GM12878 (cell line): ENCODE results near the gene SEPTIN5. TPM values are rescaled to one million over a fixed set of nuclear protein-coding genes. Genes with fewer than 3 reads are reported as not detected.

Source experiments
- E2F8 ChIP-seq: fragments of 450-650 bp; IDR thresholded peaks from 2 replicates; pipeline ENCODE4 v1.6.1; 2018; ENCODE audit warnings: mild to moderate bottlenecking, low read depth, moderate library complexity; ENCODE audit not compliant: partially characterized antibody
- IRF4 ChIP-seq: IDR thresholded peaks from 2 replicates; pipeline ENCODE4 v1.6.1; 2011; ENCODE audit warnings: low read depth, low read length
- LARP7 ChIP-seq: fragments of 450-650 bp; IDR thresholded peaks from 2 replicates; pipeline ENCODE4 v1.6.1; 2017; ENCODE audit warnings: mild to moderate bottlenecking
- NFIC ChIP-seq: IDR thresholded peaks from 2 replicates; pipeline ENCODE4 v1.6.1; 2012; ENCODE audit warnings: low read depth, mild to moderate bottlenecking, inconsistent platforms, low read length, moderate library complexity
- SP1 ChIP-seq: IDR thresholded peaks from one replicate; pipeline ENCODE4 v1.6.1; 2011; ENCODE audit warnings: low read depth, low read length
- ZBED1 ChIP-seq: IDR thresholded peaks from 2 replicates; pipeline ENCODE4 v1.6.1; 2016; ENCODE audit warnings: borderline replicate concordance
- ZNF217 ChIP-seq: fragments of 450-650 bp; IDR thresholded peaks from 2 replicates; pipeline ENCODE4 v1.6.1; 2017; ENCODE audit warnings: antibody characterized with exemption, mild to moderate bottlenecking
- polyA plus RNA-seq, 11 experiments: library from polyadenylated mRNA; depleted of rRNA in 4 of 11; unstranded in 6 of 11; stranded (reverse) in 5 of 11; fragments of >200 nt; fragmentation: Nextera tagmentation in 4 of 11; fragmentation: Illumina TruSeq in 1 of 11; extraction: Ambion mirVana in 4 of 11; extraction: Trizol in 1 of 11; gene quantifications; 1 replicate in 1 of 11; 2 replicates in 10 of 11; pipeline versions ENCODE4 v1.2.1 to v1.2.3, GENCODE V29; 2011 to 2016; ENCODE audit warnings: inconsistent platforms in 2 of 11, missing spikeins in 2 of 11, low read depth in 1 of 11
- total RNA-seq, 4 experiments: library from RNA; depleted of rRNA in 3 of 4; stranded (reverse); fragments of >200 nt in 3 of 4; fragmentation: Illumina TruSeq in 1 of 4; extraction: Trizol in 1 of 4; gene quantifications; 2 replicates each; pipeline versions ENCODE4 v1.2.1 to v1.2.3, GENCODE V29; 2013 to 2021
- TF ChIP-seq, protein P1 (sequence below): fragments of 450-650 bp; IDR thresholded peaks from 2 replicates; pipeline ENCODE4 v1.6.1; 2016; ENCODE audit warnings: mild to moderate bottlenecking

The SEPTIN5 gene
- total and polyA plus RNA-seq, 10 of the 15 experiments (the other 5 are each of a cell fraction or from before 2014, with no cell fraction given) = 0.13 to 1.1 (median 0.34) TPM; not detected in 5

DNA sequence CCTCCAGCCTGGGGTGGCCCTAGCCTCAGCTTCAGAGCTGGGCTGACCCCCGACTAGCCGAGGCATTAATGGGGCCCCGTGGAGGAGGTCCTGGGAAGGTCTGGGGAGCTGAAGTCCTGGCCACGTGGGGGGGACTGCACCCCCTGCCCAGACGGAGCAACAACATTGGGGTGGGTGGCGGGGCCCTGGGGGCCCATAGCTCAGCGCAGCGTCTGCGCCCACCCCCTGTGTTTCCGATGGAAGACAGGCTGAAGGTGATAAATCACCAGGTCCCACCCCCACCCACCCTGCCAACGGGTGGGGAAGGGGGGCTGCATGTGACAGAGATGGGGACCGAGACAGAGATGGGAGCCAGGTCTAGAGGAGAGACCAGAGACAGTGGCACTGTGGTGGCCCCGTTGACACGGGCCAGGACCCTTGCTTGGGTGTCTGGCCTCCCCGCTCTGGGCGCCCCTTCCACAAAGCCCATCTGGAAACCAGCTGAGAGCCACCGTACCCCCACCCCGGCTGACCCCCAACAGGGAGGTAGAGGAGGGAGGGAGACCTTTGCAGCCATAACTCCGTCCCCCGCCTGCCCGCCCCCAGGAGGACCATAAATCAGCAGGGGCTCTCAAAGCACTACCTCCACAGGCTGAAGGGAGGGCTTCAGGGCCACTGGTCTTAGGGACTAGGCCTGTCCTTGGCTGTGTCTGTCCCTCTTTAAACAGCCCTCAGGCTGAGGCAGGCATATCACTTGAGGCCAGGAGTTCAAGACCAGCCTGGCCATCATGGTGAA, 17.2 kb downstream of the SEPTIN5 start (continued):
- TF ChIP-seq E2F8 (no peak), ZNF217 (no peak), ZBED1 (no peak), SP1 (no peak), NFIC (no peak), LARP7 (no peak), IRF4 (no peak)
- TF ChIP-seq, protein P1, sequence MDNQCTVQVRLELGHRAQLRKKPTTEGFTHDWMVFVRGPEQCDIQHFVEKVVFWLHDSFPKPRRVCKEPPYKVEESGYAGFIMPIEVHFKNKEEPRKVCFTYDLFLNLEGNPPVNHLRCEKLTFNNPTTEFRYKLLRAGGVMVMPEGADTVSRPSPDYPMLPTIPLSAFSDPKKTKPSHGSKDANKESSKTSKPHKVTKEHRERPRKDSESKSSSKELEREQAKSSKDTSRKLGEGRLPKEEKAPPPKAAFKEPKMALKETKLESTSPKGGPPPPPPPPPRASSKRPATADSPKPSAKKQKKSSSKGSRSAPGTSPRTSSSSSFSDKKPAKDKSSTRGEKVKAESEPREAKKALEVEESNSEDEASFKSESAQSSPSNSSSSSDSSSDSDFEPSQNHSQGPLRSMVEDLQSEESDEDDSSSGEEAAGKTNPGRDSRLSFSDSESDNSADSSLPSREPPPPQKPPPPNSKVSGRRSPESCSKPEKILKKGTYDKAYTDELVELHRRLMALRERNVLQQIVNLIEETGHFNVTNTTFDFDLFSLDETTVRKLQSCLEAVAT = no peak
- TF ChIP-seq, all 136 proteins: peak for 0
